Activated naive CD4-positive, alpha-beta T cell (primary cell): ENCODE data around the gene LMO3.

Experiments
- DNase-seq, 4 experiments: peaks; one replicate each; lab custom pipeline; 2025; lab: John Stamatoyannopoulos, UW

The LMO3 gene

DNA sequence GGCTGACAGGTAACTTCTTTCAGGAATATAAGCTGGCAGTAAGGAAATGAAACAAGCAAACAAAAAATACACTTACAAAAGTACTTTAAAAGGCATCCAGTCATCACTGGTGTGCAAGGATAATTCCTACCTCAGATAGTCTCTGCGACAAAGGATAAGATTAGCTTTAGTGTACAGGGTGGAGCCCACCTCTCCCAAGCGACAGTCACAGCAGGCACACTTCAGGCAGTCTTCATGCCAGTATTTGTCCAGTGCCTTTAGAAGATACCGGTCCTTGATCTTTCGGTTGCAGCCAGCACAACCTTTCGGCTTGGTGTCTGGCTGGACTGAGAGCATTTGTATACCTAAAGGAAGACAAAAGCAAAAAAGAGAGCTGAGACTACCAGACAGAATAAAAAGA lies 5.4 kb downstream of the LMO3 start:
- no peak for DNase-seq

DNA sequence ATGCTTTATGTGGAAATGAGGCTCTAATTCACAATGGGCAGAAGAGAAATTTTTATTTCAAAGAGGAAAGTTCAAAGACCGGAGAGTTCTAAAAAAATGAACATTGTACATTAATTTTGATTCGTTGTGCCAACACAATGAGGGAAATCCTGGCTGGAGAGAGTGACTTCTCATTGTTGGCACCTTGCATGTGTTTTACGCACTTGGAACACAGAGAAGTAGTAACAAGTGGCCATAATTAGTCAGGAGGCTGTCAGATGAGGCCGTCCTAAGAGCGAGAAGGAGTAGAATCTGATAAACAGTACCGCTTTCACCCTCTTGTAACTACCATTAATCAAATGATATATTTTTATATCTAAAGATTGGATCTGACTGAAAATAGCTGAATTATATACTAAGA lies 6.9 kb downstream of the LMO3 start:
- DNase-seq, result no peak

- no peak for DNase-seq
Measured at GRCh38 chr12:16594797-16595196, 11.2 kb downstream of the LMO3 start.

- DNase-seq, result no peak
Measured at GRCh38 chr12:16593546-16593945, 12.4 kb downstream of the LMO3 start.

- DNase-seq, result no peak
Measured at GRCh38 chr12:16590645-16591044, 15.3 kb downstream of the LMO3 start.

DNA sequence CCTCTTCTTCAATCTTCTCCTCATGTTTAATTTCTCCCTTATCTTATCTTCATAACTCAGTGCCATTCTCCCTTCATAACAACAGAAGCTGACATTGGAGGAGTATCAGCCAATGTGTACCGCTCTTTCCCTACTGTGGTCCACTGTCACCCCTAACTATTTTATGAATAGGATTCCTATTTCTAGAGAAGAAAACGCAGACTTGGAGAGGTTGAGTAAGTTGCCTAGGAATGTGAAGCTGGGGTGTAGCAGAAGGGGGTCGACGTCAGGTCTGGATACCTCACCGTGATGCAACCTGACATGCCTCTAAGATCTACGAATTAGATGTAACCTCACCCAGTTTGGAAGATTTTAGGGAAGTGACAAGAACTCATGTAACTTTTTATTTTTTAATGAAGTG lies 17.1 kb downstream of the LMO3 start:
- DNase-seq, result no peak

GRCh38 chr12:16587514-16587913 lies 18.4 kb downstream of the LMO3 start:
- DNase-seq, result no peak

- DNase-seq, result no peak
Measured at GRCh38 chr12:16587110-16587453, 18.9 kb downstream of the LMO3 start.

- no peak for DNase-seq
Measured at GRCh38 chr12:16586350-16587109, 19.4 kb downstream of the LMO3 start.

DNA sequence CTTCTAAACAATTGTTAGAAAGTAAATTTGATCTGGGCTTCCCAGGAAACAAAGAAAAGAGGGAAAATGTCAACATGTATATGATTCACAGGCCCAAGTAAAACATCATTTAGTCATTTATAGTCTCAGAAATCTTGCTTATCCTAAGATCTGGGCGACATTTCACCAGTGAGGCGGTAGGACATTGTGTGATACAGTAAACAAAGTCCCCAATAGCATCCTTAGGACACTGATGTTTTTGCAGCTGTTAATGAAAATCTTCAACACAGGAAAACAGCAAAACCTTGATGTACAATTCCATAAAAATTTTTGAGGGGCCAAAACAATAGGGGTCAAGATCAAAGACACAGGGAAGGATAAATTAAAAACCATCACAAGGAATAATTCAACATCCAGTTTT lies 20.2 kb downstream of the LMO3 start:
- DNase-seq, result no peak

- no peak for DNase-seq
Measured at GRCh38 chr12:16583969-16584745, 21.8 kb downstream of the LMO3 start.

DNA sequence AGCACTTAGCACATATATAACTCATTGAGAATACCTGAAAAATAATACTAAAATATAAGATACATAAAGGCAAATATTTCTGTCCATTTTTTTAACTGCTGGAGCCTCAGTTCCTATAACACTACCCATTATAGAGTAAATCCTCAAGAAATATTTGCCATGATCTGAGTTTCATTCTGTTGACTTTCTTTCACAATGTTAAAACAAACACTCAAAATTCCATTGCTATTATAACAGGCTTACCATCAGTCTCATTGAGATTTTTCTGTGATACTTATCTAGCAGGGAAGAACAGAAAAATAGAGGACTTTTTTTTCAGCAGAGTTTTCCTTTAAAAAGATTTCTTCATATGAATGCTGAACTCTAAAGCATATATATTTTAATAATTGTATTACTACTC lies 24.5 kb downstream of the LMO3 start:
- no peak for DNase-seq

- DNase-seq, result no peak
Measured at GRCh38 chr12:16579041-16579440, 26.9 kb downstream of the LMO3 start.

- no peak for DNase-seq
Measured at GRCh38 chr12:16573398-16574077, 32.4 kb downstream of the LMO3 start.

DNA sequence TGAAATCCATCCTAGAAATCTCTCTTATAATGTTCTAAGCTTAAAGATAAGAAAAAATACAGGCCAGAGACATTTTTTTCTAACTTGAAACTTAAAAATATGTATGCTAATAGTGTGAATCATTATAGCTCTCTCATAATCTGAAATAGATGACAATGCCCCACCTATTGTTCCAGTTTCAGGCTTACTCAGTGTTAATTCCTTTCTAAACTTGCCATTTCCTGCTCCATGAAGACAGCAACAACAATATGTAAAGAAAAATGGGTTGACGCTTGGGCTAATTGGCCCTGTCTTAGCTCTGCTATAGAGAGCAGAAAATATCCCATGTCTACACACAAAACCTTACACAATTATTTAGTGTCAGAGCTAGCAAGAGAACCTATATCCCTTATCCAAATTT lies 37.1 kb downstream of the LMO3 start:
- DNase-seq, result no peak

DNA sequence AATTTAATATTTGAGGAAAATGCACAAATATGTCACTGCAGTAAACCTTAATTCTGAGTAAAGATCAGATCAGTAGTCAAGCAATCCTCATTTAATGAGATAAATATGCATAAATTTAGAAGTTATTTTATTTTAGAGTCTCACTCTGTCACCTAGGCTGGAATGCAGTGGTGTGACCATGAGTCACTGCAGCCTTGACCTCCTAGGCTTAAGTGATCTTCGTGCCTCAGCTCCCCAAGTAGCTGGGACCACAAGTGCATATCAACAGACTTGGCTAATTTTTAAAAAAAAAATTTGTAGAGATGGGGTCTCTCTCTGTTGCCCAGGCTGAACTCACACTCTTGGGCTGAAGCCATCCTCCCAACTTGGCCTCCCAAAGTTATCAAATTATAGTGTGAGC lies 41.3 kb downstream of the LMO3 start:
- DNase-seq, result no peak

GRCh38 chr12:16563504-16563903 lies 42.5 kb downstream of the LMO3 start:
- DNase-seq, result no peak

DNA sequence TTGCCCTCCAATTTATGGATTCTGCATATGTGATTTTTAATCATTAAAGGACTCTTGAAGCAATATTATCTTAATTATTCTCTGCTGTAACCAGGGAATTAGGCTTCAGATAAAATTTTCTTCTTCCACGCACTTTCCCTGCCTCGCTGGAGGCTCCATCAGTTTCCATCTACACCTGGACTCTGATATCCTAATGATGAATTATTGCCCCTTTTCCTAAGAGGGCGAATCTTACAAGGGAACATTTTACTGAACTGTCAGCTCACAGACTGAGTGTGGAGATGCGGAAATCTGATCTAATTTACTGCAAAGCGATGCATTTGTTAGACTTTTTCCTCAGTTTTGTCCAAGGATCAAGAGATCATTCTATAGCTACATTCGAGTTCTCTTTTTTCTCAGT lies 43.0 kb downstream of the LMO3 start:
- no peak for DNase-seq

- no peak for DNase-seq
Measured at GRCh38 chr12:16562435-16562834, 43.5 kb downstream of the LMO3 start.

GRCh38 chr12:16560273-16560672 lies 45.7 kb downstream of the LMO3 start:
- DNase-seq, result no peak

GRCh38 chr12:16555630-16556029 lies 50.3 kb downstream of the LMO3 start:
- DNase-seq, result no peak

GRCh38 chr12:16553457-16553856 lies 52.5 kb downstream of the LMO3 start:
- no peak for DNase-seq

- DNase-seq, result no peak
Measured at GRCh38 chr12:16552301-16552700, 53.7 kb downstream of the LMO3 start.
